ENCODE results near the gene AFTPH. TPM values are rescaled to one million over a fixed set of nuclear protein-coding genes. Genes with fewer than 3 reads are reported as not detected.
"Not testable (repeated sequence)": the region's sequence is repeated elsewhere in the genome, so short reads cannot be mapped to it uniquely, and the experiment has no call there.

The AFTPH gene
- total RNA-seq, 1 experiment from 2014 or later: 39.4 TPM

DNA sequence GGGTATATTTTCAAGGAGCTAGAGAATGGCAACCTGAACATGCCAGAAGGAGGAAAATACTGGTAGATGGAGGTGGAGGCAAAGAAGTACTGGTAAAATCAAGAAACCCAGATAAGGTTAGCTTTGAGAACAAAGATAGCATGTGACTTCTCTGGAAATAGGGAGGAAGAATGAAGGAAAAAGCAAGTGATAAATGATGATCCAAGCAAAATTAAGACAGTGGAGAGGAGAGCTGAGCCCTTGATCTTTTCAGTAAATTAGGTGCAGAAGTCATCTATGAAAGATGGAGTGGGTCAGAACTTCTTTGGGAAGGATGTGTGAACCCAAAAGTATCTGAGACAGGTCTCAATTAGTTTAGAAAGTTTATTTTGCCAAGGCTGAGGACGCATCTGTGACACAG, 25.7 kb upstream of the AFTPH start:
- no peak for DNase-seq (ENCODE audit: extremely low read depth, low read depth)

DNA sequence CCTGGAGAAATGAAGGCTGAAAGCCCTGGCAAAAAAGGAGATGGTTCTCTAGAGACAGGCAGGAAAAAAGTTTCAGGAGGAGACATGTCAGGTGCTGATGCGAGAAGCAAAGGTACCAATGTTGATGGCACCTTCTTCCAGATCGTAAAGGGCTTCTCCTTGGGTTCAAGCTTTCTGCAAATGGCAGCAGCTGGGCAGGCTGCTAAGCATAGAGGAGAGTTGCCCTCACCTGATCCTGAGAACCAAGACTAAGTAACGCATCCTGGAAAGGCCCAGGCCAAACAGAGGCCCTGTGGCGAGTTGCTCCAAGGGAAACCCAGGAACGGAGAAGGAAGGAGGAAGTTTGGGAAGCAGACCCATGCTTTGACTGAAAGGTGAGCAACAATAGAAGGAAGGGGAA, 23.6 kb upstream of the AFTPH start:
- no peak for DNase-seq (ENCODE audit: extremely low read depth, low read depth)

DNA sequence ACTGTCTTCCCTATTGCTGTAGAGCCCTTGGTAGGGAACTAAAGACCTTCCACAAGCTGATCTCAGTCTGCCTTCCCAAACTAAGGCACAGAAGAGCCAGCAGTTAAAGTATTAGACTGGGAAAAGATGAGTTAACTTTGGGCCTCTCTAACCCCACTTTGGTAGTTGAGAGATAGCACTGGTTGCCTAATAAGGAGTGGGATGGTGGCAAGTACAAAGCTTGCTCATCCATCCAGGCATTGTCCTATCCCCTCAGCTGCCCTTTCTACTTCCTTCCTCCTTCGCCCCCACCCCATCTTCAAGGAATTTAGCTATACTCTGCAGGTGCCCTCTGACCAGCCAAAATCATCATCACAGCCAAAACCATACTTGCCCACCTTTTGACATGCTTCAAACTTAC, 22.2 kb upstream of the AFTPH start:
- DNase-seq (ENCODE audit: extremely low read depth, low read depth): no peak

DNA sequence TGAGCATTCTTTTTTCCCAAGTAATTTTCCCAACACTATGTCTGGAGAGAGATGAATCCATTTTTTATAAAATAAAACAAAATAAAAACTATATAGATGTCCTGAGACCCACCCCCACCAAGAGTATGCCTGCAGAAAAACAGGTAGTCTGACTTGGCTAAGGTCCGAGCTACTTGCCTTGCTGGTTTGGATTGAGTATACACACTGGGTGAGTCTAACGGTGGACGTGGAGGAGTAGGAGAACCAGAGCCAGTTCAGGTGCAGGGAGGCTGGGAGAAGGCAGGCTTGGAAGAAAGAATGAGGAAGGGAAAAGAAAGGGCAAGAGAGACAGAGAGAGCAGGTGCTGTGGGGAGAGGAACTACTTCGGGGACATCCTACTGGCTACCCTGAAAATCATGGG, 21.3 kb upstream of the AFTPH start:
- DNase-seq (ENCODE audit: extremely low read depth, low read depth): no peak

DNA sequence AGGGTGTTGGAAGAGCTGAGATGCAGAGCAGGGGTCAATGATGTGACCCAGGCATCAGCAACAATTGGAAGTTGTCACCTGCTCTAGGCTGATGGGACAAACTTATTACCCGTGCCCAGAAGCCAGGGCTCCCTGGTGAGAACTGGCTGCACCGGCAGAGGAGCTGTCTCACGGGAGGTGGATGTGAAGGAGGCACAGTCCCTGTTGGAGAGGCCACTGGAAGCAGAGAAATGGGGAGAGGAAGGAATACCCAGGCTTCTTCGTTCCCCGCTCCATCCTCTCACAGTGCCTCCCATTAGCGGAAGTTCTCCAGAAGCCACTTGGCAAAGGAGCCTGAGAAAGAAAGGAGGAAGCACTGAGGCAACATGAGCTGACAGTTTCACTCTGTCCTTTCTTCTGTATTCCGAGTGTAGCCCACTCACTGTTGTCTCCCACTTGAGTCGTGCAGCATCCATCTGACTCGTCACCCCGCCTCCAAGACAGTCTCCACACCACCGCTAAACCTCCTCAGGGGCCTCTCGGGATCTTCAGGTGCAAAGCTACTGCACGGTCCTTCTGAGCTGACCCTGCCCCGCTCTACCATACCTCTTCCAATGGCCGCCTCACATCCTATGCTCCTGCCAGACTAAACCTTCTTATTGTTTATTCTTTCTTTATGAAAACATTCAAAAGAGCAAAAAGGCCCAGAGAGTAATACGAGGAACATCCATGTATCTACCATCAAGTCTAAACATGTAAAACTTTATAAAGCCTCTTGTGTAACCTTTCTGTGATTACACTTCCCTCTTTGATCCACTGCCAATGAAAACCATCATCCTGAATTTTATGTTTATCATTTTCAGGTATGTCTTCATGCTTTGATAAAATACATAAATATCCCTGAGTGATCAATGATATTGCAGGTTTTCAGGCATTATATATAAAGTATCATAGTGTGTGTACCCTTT, 19.1 kb upstream of the AFTPH start:
- DNase-seq (ENCODE audit: extremely low read depth, low read depth): no peak

DNA sequence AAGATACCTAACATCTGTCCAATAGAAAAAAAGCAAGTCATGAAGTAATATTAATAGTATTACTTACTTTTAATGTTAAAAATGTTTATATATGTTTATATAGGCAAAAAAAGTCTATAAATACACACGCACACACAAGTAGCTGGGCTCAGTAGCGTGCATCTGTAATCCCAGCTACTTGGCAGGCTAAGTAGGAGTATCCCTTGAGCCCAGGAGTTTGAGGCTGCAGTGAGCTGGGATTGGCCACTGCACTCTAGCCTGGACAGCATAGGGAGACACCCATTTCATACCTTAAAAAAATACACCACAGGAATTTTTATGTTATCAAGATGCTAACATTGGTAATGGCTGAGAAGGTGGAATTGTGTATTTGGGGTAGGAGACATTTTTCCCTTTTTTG, 17.4 kb upstream of the AFTPH start:
- DNase-seq (ENCODE audit: extremely low read depth, low read depth): no peak

DNA sequence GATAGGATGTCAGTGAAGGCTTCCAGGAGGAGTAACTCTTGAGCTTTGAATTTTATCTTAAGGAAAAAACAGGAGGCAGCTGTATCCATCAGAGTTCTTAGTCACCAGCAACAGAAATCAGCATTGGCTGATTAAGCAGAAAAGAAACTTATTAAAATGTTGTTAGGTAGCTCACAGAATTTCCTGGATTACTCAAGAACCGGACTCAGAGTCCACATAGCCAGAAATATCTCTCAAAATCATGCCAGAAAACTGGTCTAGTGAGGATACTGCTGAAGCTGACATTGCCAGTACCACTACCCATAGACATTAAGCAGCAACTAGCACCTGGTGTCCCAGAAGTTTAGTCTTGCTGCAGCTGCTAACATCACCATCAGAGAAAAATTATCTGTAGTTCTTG, 10.1 kb upstream of the AFTPH start:
- no peak for DNase-seq (ENCODE audit: extremely low read depth, low read depth)

DNA sequence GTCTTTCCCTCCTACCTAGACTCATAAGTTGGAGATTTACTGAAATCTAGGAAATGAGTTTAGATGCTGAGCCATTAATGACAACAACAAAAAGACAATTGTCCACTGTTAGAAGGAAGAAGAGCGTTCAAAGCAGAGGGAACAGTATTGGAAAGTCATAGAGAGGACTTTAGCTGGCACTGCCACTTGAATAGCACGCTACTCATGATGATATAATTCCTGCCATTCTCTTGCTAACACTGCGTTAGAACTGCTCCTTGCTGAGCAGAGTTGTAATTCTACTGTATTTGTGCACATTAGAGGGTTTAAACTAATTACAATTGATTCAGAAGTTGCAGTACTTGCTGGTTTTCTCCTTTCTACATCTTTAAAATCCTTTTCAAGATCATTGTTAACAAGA, 9.0 kb upstream of the AFTPH start:
- DNase-seq (ENCODE audit: extremely low read depth, low read depth): no peak

DNA sequence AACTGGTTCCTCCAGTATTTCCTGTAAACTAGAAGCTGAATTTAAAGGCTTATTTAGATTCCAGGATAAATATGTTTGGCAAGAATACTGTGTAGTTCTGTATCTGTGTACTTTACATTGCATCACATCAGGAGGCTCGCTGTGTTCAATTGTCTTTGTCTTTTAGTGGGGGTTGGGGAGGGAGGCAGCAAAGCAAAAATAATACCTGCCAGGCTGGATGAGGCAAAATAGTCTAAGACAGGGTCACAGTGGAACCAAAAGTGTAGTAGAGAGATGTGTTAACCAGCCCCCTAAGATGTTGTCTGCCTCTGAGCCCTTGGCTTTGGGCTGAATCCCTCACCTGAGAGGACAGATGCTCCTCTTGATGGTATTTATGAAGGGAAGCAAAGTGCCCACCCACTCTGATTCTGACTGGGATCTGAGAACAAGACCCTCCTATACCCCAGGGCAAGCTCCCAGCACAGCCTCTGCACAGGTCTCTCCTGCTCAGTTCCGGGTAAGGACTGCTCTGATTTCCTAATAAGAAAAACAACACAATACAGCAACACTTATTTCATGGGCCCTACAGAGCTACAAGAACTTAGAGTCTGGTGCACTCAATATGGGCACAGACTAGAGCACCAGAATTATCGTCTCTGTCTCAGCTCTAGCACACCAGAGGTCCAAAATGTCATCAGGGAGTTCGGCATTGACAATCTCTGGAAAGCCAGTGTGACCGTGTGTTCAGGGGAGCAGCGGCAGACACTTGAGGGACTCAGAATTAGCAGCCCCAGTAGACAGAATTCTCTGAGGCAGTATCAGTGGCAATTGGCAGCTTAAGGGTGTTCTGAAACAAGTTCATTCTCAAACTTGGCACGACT, 7.2 kb upstream of the AFTPH start:
- no peak for DNase-seq (ENCODE audit: extremely low read depth, low read depth)

DNA sequence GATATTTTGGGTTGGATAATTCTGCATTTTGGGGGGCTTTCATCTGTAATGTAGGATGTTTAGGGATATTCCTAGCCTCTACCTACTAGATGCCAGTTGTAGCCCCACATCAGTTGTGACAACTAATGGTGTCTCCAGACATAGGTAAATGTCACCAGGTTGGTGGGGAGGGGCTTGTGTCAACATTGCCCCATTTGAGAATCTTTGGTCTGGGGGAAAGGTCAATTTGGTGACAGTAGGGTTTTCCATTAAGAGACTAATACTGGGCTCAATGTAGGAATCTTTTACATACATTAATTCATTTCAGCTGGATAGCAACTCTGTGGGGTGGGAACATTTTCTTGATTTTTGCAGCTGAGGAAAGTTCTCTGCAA, 6.6 kb upstream of the AFTPH start:
- DNase-seq (ENCODE audit: extremely low read depth, low read depth): no peak

DNA sequence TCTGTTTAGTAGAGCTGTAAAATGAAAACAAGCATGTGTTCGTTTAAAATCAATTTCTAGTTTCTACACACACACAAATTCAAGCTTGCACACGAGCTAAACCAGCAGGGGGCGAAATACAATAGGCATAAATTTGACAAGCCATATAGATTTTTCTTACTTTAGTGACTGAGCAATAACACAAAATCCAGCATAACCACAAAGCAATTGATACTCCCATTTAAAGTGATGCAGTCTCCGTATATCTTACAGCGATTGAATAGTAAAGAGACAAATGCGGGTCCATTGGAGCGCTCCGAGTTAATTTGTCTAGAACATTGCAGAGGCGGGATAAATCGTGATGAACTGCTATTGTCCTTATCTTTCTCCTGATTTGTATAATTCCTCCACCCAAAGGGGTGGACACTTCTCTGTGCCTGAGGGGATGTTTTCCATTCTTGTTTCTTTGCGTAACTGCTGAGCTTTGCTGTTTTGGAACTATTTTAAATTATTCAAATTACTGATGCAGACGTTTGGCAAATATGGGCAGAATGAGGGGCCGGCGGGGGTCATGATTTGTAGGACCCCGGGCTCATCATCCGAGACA, 1.2 kb upstream of the AFTPH start:
- peak; percentile 81 for DNase-seq (ENCODE audit: extremely low read depth, low read depth)

DNA sequence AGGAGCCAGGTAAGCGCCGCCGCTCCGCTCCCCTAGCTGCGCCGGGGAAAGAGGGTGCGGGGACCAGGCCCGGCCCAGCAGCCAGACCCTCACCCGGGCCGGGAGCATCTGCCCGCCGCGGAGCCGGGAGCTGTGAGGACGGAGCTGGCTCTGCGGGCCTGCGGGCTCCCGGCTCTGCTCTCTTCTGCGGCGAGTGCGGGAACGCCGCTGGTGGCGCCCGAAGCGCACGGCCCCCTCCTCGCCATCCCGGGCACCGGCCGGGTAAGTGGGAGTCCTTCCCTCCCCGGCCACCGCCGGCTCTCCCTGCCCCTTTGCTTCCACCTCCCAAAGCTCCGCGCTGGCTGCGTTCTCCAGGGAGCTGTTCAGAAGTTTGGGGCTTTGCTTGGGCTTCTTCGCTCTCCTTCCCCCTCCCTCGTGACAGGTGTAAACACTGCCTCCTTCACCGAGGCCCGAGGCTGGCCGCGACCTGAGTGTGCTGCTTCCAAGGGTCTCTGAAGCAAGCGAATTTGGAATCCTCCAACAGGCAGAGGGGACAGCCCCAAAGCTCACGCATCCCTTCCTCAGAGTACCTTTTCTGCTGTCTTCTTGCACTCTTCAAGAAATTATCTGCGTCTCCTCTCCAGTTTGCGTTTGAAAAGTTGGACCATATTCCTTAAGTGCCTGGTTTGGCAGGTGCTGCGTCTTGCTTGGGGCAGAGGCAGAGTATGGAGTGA, 632 bp downstream of the AFTPH start:
- no peak for DNase-seq (ENCODE audit: extremely low read depth, low read depth)

DNA sequence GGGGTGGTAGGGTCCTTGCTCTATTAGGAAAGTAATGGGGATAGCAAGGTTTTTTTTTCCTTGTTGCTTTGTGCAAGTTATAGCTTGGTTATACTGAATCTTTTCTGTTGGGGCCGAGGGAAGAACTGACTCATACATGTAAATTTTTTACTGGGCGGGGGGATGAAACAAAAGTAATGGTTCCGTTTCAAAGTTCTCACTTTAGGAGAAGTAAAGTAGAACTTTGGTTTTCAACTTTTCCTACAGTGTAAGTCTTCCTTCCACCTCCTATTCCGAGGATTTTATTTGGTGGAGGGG, 1.1 kb downstream of the AFTPH start:
- no peak for DNase-seq (ENCODE audit: extremely low read depth, low read depth)

DNA sequence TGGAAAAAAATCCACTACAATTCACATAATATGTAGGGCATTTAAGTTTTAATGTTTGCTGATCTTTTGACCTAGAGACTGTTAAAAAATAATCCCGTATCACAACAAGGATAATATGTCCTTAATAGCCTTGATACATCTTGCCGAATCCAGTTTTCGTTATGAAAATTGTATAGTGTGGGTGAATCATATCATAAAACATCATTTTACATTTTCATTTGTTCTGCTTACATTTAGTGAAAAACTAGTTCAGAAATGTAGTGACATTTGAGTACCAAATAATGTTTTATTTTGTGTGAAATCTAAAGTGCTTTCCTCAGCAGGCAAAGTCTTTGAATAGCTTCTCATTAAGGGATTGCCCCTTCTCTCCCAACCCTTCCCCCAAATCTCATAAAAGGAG, 1.9 kb downstream of the AFTPH start:
- no peak for DNase-seq (ENCODE audit: extremely low read depth, low read depth)

DNA sequence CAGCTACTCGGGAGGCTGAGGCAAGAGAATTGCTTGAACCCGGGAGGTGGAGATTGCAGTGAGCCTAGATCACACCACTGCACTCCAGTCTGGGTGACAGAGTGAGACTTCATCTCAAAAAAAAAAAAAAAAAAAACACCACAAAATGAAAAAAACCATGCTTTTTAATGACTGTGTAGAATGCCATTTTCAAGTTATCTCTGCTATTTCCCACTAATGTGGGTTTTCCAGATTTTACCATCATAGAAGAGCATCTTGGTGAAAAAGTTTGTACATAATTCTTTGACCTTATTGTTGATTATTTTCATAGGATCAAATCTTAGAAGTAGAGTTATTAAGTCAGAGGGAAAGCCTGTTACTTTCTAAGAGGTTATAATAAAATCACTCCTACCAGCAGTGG, 6.8 kb downstream of the AFTPH start:
- not testable (repeated sequence) for DNase-seq (ENCODE audit: extremely low read depth, low read depth)

DNA sequence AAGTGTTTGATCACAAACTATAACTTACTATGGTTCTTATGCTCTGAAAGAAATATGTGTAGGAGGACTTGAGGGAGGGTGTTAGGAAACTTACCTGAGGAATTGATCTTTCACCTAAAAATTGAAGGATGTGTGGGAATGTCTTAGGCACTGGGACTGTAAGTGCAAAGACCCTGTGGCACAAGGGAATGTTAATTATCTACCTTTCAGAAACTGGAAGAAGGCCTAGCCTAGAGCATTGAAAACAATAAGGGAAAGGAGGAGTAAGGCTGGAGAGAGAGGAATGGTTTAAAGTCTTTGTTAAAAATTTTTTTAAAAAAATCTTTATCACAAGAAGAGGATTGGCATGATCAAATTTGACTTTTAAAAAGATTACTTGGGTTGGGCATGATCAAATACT, 7.9 kb downstream of the AFTPH start:
- no peak for DNase-seq (ENCODE audit: extremely low read depth, low read depth)

DNA sequence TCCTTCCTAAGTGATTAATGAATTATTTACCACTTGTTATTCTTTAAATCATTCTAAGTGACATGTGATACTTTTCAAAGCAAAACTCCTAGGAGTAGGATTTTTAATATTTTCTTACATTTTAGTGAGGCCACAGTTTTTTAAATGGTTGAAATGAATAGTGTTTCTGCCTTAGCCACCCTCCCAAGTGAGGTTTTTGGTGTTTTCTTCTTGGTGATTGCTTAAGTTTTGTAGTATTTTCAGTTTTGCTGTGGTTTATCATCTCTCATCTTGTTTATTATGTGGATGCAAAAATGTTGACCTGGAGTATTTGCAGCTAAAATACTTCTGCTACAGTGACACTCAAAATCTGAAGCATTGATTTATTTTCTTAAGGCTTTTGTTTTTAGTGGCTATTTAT, 9.8 kb downstream of the AFTPH start:
- DNase-seq (ENCODE audit: extremely low read depth, low read depth): no peak

DNA sequence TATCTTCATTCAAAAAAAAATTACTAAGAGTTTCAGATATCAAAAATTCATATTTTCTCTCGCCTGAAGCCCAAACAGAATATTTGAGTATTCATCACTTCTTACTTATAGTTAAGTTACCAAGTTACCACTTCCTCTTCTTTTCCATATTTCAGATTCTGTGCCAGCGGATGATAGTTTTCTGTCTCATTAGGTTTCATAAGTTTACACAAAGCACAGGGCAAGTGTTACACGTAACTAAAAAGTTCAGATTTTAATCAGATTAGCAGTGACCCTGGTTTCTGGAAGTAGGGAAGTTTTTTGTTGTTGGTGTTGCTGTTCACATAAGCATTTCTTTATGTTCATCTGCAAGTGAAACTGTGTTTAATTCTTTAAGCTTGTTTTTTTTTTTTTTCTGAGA, 10.2 kb downstream of the AFTPH start:
- DNase-seq (ENCODE audit: extremely low read depth, low read depth): no peak

DNA sequence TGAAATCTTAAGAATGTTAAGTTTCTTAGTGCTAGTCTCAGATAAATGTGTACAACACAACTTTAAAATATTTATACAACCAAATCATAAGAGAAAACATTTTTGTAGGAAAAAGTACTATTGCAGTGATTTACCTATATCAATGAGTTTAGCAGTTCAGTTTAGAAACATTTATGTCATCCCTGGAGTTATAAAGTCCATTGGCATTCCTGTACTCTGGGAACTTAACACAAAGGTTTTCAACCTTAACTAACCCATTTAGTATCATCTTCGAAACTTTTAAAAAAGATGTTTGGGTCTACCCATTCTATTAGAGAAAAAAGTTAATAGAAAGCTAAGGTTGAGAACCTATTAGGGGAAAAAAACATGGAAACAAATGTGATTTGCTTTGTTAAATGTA, 10.9 kb downstream of the AFTPH start:
- DNase-seq (ENCODE audit: extremely low read depth, low read depth): no peak

DNA sequence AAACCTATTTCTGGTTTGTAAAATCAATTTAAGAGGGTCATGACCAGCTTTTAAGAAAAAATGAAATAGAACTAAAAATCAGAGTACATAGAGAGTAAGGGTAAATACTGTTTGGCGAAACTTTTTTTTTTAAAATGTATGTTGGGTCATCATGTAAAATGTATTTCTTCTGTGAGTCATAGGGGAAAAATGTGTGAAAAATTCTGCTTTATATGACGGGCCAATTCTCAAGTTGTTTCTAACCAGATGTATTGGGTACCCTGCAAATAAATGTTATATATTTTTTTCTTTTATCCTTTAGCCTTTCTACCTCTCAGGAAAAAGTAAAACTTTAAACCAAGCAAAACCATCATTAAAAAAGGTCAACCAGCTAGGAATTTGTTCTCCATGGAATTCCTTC, 13.9 kb downstream of the AFTPH start:
- DNase-seq (ENCODE audit: extremely low read depth, low read depth): no peak

DNA sequence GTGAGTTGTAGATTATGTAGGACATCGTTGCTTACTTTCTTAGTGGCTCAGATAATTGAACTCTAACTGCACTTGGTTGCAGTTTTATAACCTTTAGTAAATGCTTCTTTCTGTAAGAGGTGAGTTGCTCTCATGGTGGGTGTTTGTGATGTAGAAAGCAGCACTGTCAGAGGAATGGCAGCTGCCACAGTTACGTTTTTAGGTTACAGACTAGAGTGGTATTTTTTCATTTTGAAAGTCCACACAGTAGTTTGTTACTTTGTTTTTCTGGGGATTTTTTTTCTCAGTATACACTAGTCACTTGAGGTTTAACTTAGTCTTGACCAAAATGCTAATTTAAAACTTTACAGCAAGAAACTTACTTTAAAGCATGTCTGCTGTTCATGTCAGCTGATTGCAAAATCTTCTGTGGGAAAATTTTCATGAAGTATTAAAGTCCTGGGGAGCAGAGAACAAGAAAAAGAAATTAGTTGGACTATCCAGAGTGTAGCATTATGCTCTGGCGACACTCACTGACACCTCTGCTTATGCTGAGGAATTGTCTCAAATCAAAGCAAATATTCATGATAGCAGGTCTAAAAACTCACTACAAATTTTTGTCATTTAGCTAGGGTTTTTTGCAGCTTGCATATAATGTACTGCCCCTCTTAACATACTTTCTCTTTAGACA, 14.8 kb downstream of the AFTPH start:
- no peak for DNase-seq (ENCODE audit: extremely low read depth, low read depth)
